CD4-positive, alpha-beta memory T cell (primary cell): ENCODE data around the gene CROCC2. TPM values are rescaled to one million over a fixed set of nuclear protein-coding genes. Genes with fewer than 3 reads are reported as not detected.

Experiments used
- CTCF ChIA-PET: fragments of 350-600 bp; sonication (Branson Sonifier 250); formaldehyde crosslinking; loops from one replicate; lab custom pipeline; 2021; ENCODE audit warnings: inconsistent platforms; ENCODE audit not compliant: partially characterized antibody; lab: Charles Lee
- POLR2A ChIA-PET: fragments of 350-600 bp; sonication (Branson Sonifier 250); formaldehyde crosslinking; loops from one replicate; lab custom pipeline; 2021; ENCODE audit not compliant: partially characterized antibody; lab: Charles Lee
- DNase-seq, 5 donors: peaks; one replicate each; pipeline versions ENCODE4 v3.0.0 to v3.0.0-alpha.2; 2020 to 2022; ENCODE audit warnings: mixed read lengths in 1 of 5
- H3K27ac ChIP-seq: one replicate; pipeline ENCODE4 v1.7.0; 2013; ENCODE audit warnings: low read depth, low read length
- H3K27me3 ChIP-seq: 2 replicates; pipeline ENCODE4 v1.7.0; 2013; ENCODE audit warnings: mild to moderate bottlenecking, low read length, moderate library complexity; ENCODE audit not compliant: insufficient read depth
- H3K36me3 ChIP-seq: 2 replicates; pipeline ENCODE4 v1.7.0; 2013; ENCODE audit warnings: mild to moderate bottlenecking, low read length, moderate library complexity; ENCODE audit not compliant: insufficient read depth
- H3K4me1 ChIP-seq: 2 replicates; pipeline ENCODE4 v1.7.0; 2013; ENCODE audit warnings: mild to moderate bottlenecking, low read length, moderate library complexity; ENCODE audit not compliant: insufficient read depth
- H3K4me3 ChIP-seq, 2 donors: one replicate each; pipeline ENCODE4 v1.7.0; 2013; ENCODE audit warnings: low read length in 2 of 2, mild to moderate bottlenecking in 1 of 2
- H3K9me3 ChIP-seq, 2 donors: one replicate each; pipeline ENCODE4 v1.7.0; 2013; ENCODE audit warnings: low read length in 2 of 2, control low read depth in 1 of 2; ENCODE audit not compliant: control insufficient read depth in 1 of 2
- H3K27ac Mint-ChIP-seq, 7 donors: one replicate each; pipeline ENCODE4 v1.8.0; 2020 to 2021; ENCODE audit warnings: mixed read lengths in 7 of 7, mild to moderate bottlenecking in 6 of 7, inconsistent platforms in 3 of 7, moderate library complexity in 3 of 7
- H3K27me3 Mint-ChIP-seq, 2 donors: one replicate each; pipeline ENCODE4 v1.8.0; 2020 to 2021; ENCODE audit warnings: mixed read lengths in 2 of 2
- H3K36me3 Mint-ChIP-seq, 2 donors: one replicate each; pipeline ENCODE4 v1.8.0; 2020 to 2021; ENCODE audit warnings: mixed read lengths in 2 of 2, inconsistent platforms in 1 of 2, mild to moderate bottlenecking in 1 of 2
- H3K4me1 Mint-ChIP-seq, 4 donors: one replicate each; pipeline ENCODE4 v1.8.0; 2020 to 2021; ENCODE audit warnings: mixed read lengths in 4 of 4, mild to moderate bottlenecking in 1 of 4
- H3K4me3 Mint-ChIP-seq, 8 donors: one replicate each; pipeline ENCODE4 v1.8.0; 2020 to 2021; ENCODE audit warnings: mixed read lengths in 8 of 8, mild to moderate bottlenecking in 7 of 8, moderate library complexity in 6 of 8, inconsistent platforms in 3 of 8
- H3K9me3 Mint-ChIP-seq, 8 donors: one replicate each; pipeline ENCODE4 v1.8.0; 2020 to 2021; ENCODE audit warnings: mixed read lengths in 8 of 8, mild to moderate bottlenecking in 5 of 8, inconsistent platforms in 3 of 8, moderate library complexity in 1 of 8
- intact Hi-C: fragments of 100-400 bp; cut with micrococcal nuclease; formaldehyde crosslinking; loops from one replicate; pipeline ENCODE4 v1.15.1; 2023
- polyA plus RNA-seq, 2 donors: library from polyadenylated mRNA; unstranded; fragments of 300-500 nt; fragmentation: Illumina TruSeq; gene quantifications; one replicate each; pipeline ENCODE4 v1.2.3, GENCODE V29; 2021
- total RNA-seq, 2 experiments: library from RNA; stranded (reverse); gene quantifications; one replicate each; pipeline ENCODE4 v1.2.3, GENCODE V29; 2021

CROCC2 gene
- total and polyA plus RNA-seq, 4 experiments from 2014 or later, result not detected

DNA sequence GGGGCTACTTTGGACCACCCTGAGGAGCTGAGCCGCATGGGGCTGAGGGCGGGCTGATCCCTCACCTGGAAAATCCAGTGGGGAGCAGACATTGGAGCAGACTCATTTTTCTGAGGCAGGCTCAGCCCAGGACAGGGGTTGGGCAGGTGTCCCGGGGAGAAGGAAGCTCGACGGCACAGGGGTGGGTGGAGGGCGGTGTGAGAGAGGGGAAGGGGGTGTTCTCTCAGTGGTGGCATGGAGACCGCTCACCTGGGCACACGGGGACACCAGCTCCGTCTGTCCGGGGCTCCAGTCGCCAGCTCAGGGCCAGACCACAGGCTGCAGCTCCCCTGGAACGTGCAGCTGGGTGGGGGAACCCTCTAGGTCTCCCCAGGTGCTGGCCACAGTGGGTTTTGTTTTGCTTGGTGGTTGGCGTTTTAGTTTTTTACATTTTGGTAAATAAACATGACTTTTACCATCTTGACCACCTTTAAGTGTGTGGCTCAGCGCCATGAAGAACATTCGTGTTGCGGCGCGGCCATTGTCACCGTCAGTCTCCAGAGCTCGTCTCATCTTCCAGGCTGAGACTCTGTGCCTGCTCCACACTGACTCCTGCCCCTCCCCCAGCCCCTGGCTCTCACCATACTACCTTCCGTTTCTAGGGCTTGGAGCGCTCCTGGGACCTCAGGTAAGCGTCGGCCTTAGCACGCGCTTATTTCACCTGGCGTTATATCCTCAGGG lies 5.8 kb upstream of the CROCC2 start:
- Histone ChIP-seq H3K27ac (no peak overlapping the region), H3K4me1 (no peaks in the 10 kb centered on the region), H3K4me3 (no peak overlapping the region), H3K27me3 (no peaks in the 10 kb centered on the region), H3K9me3 (no peaks in the 10 kb centered on the region), H3K36me3 (no peaks in the 10 kb centered on the region)
- Mint-ChIP-seq H3K27ac (no peak overlapping the region), H3K9me3 (peaks cover 0 to 6% (median 0%) of the 10 kb centered on the region in 8 donors), H3K4me3 (no peak overlapping the region), H3K27me3 (no peaks in the 10 kb centered on the region), H3K36me3 (no peaks in the 10 kb centered on the region), H3K4me1 (no peaks in the 10 kb centered on the region)
- no peak for DNase-seq
- intact Hi-C loops, result no loop called here
- ChIA-PET POLR2A (no interaction called here), CTCF (no interaction called here)

DNA sequence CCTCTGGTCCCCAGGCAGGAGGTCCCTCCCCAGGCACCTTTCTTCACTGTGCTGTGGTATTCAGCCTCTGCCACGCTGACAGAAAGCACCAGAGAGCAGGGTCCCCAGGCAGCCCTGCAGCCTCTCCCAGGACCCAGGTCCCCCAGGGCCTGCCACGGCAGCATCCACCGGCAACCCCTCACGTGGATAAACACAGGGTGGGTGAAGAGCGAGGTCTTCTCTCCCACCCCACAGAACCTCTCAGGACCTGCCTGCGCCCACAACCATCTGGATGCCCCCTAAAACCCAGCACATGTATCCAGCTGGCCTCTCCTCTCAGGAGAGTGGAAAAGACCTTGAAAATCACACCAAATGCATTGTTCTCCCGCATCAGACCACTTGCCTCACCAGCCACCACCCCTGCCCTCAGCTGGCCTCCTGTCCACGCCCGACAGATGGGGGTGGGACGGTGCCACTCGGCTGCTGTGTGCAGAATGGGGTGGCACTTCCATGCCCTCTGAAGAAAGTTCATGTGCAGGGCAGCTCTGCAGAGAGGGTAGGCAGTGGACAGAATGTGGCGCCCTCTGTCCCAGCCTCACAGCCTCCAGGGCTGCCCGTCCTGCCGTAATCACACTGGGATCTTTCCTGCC lies 4.0 kb upstream of the CROCC2 start:
- Histone ChIP-seq H3K9me3 (no peaks in the 10 kb centered on the region), H3K27ac (no peak overlapping the region), H3K4me3 (no peak overlapping the region), H3K4me1 (no peaks in the 10 kb centered on the region), H3K36me3 (no peaks in the 10 kb centered on the region), H3K27me3 (no peaks in the 10 kb centered on the region)
- Mint-ChIP-seq H3K4me3 (no peak overlapping the region), H3K9me3 (peaks cover 0 to 6% (median 0%) of the 10 kb centered on the region in 8 donors), H3K4me1 (no peaks in the 10 kb centered on the region), H3K36me3 (no peaks in the 10 kb centered on the region), H3K27ac (no peak overlapping the region), H3K27me3 (no peaks in the 10 kb centered on the region)
- CTCF ChIA-PET, result no interaction called here
- POLR2A ChIA-PET, result no interaction called here
- intact Hi-C loops, result no loop called here
- DNase-seq, result no peak

DNA sequence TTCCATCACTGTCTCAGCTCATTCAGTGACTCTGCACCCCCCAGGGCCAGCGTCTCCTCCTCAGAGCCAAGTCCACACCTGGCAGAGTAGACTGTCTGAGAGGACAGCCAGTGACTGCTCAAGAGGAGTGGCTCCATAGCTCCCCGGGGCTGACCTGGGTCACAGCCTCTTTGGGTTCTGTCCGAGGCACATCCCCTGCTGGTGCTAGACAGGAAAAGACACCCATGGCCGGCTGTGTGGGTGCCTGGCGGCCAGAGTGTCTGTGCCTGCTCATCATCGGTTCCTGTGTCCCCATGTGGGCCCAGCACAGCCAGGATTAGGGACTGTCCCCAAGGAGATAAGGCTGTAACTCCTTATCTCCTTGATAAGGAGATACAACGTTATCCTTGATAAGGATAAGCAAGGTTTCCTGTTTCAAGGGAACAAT lies 3.5 kb upstream of the CROCC2 start:
- Mint-ChIP-seq H3K27ac (peak overlapping the region in 1 of 7 donors; percentile 13), H3K27me3 (no peaks in the 10 kb centered on the region), H3K9me3 (peaks cover 0 to 6% (median 0%) of the 10 kb centered on the region in 8 donors), H3K4me1 (no peaks in the 10 kb centered on the region), H3K36me3 (no peaks in the 10 kb centered on the region), H3K4me3 (no peak overlapping the region)
- ChIA-PET CTCF (no interaction called here), POLR2A (no interaction called here)
- H3K9me3 ChIP-seq, result no peaks in the 10 kb centered on the region
- intact Hi-C loops, result no loop called here
- DNase-seq, result no peak
- no peak overlapping the region for H3K4me3 ChIP-seq
- no peaks in the 10 kb centered on the region for H3K4me1 ChIP-seq
- no peak overlapping the region for H3K27ac ChIP-seq
- no peaks in the 10 kb centered on the region for H3K27me3 ChIP-seq
- no peaks in the 10 kb centered on the region for H3K36me3 ChIP-seq

DNA sequence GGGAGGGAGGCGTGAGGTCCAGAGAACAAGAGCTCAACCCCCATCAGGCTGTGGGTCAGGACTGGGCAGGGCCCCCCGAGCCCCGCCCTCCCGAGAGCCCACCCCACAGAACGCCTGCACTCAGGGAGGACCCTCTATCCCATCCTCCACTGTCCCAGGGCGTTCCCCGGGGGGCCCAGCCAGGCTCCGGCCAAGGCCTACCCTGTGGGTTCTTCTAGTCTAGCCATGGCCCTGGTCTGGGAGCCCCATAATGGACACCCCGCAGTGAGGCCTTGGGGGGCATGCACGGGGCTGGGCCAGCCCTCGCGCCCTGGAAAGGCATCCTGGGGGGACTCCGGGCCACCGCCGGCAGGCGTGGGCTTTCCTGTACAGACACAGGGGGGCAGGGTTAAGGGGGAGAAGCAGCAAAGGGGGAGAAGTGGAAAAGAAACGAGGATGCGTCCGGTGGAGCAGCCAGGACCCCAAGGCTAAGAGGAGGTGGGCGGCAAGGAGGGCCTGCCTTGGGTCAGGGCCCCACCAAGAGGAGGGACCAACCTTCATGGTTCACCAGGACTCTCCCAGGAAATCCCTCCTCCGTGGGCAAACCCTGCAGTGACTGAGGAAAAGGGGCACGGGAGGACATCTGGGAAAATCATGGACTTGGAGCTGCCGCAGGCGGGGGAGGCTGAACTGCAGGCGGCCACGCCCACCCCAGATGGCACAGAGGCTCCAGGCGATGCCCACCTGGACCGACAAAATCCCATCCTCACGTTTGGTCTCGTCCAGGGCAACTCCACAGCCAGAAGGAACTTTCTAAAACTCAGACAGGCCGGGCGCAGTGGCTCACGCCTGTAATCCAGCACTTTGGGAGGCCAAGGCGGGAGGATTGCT lies 2.7 kb upstream of the CROCC2 start:
- Histone ChIP-seq H3K4me3 (no peak overlapping the region), H3K4me1 (no peaks in the 10 kb centered on the region), H3K9me3 (no peaks in the 10 kb centered on the region), H3K27ac (no peak overlapping the region), H3K36me3 (no peaks in the 10 kb centered on the region), H3K27me3 (no peaks in the 10 kb centered on the region)
- intact Hi-C loops, result no loop called here
- DNase-seq, result no peak
- CTCF ChIA-PET, result no interaction called here
- H3K4me3 Mint-ChIP-seq, result no peak overlapping the region
- no peaks in the 10 kb centered on the region for H3K4me1 Mint-ChIP-seq
- no peaks in the 10 kb centered on the region for H3K36me3 Mint-ChIP-seq
- H3K27me3 Mint-ChIP-seq, result no peaks in the 10 kb centered on the region
- peaks cover 0 to 6% (median 0%) of the 10 kb centered on the region in 8 donors for H3K9me3 Mint-ChIP-seq
- no peak overlapping the region for H3K27ac Mint-ChIP-seq
- POLR2A ChIA-PET, result no interaction called here

DNA sequence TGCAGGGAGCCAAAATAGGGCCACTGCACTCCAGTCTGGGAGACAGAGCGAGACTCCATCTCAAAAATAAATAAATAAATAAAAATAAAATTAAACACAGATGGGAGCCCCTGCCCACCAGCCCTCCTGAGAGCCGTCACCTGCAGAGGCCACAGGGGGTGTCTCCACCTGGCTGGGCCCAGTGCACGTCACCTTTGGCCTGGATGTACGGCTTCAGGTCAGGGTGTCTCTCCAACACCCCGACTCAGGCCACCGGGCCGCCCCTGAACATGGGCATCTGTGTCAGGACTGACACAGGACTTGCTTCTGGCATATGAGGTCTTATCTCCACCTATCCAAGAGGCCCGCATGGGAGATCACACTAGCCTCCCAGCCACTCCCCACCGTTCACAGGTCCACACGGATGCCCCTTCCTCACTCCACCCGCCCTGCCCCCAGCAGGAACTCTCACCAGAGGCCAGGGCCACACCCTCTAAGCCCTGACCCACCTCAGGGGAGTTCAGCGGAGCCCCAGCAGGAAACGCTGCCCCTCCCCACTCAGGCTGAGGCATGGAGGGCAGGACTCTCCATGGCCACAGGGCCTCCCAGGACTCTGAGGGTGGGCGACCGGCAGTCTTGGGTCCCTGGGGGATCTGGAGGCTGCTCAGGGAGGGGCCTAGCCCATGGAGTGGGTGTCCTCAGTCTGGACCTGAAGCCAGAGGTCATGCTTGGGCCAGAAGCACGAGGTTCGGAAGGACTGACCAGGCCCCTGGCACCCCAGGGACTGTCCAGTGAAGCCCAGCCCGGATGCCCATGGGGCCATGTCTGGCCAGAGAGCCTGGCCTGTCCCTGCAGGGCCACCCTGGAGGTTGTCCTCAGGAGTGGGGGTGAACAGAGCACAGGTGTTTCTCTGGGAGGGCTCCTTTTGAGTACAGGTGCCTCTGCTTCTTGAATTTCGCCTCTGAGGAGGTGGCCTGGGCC lies 1.6 kb upstream of the CROCC2 start:
- Histone ChIP-seq H3K27me3 (no peaks in the 10 kb centered on the region), H3K36me3 (no peaks in the 10 kb centered on the region), H3K9me3 (no peaks in the 10 kb centered on the region), H3K4me1 (no peaks in the 10 kb centered on the region), H3K27ac (no peak overlapping the region), H3K4me3 (no peak overlapping the region)
- ChIA-PET CTCF (no interaction called here), POLR2A (no interaction called here)
- Mint-ChIP-seq H3K27ac (no peak overlapping the region), H3K4me1 (no peaks in the 10 kb centered on the region), H3K27me3 (peaks cover 0 to 1% of the 10 kb centered on the region in 2 donors), H3K36me3 (no peaks in the 10 kb centered on the region), H3K4me3 (peak overlapping the region in 1 of 8 donors; percentile 12), H3K9me3 (peaks cover 0 to 6% (median 0%) of the 10 kb centered on the region in 8 donors)
- intact Hi-C loops, result no loop called here
- DNase-seq, result no peak

DNA sequence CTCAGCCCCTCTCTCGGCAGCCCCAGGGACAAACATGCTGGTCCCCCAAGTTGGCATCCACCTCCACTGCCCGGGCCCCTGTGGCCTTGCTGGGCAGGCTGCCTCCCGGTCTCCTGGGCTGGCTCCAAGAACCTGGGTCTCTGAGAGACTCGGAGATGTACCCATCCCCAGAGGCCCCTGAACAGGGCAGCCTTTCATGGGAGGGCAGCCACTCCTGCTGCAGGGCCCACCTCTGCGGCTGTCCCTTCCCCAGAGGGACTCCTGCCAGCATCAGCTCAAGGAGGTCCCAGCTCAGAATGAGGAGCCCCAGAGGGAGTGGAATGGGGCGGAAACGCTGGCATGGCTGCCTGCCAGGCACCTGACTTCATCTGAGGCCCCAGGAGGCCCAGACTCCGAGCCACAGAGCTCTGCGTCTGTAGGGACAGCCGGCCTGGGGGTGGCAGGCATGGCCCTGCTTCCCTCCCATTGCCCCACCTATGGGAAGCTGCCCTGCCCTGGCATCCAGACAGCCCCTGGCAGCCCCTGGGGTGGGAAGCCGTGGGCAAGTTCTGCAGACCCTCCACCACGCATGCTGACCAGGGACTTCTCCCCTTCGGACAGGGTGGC lies 857 bp upstream of the CROCC2 start:
- Mint-ChIP-seq H3K36me3 (no peaks in the 10 kb centered on the region), H3K9me3 (peaks cover 0 to 6% (median 0%) of the 10 kb centered on the region in 8 donors), H3K27me3 (peaks cover 2 to 3% of the 10 kb centered on the region in 2 donors), H3K4me3 (no peak overlapping the region), H3K4me1 (no peaks in the 10 kb centered on the region), H3K27ac (no peak overlapping the region)
- DNase-seq, result no peak
- Histone ChIP-seq H3K4me1 (no peaks in the 10 kb centered on the region), H3K36me3 (no peaks in the 10 kb centered on the region), H3K27me3 (no peaks in the 10 kb centered on the region), H3K9me3 (no peaks in the 10 kb centered on the region), H3K4me3 (no peak overlapping the region), H3K27ac (no peak overlapping the region)
- intact Hi-C loops, result no loop called here
- ChIA-PET POLR2A (no interaction called here), CTCF (no interaction called here)
